Cardiac fibroblast (primary cell): ENCODE results near the gene ST6GALNAC3.

Experiments used
- DNase-seq, 2 donors: peaks; one replicate each; pipeline versions ENCODE4 v3.0.0 to v3.0.0-alpha.2; 2010; ENCODE audit warnings: low read depth in 2 of 2
- H3K4me3 ChIP-seq, 2 donors: replicated peaks in 1 of 2; 1 replicate in 1 of 2; 2 replicates in 1 of 2; pipeline ENCODE4 v1.5.1; 2011; ENCODE audit warnings: low read depth in 2 of 2, low read length in 2 of 2, mild to moderate bottlenecking in 2 of 2, moderate library complexity in 1 of 2
- CTCF ChIP-seq: IDR thresholded peaks from one replicate; pipeline ENCODE4 v1.5.1; 2011; ENCODE audit warnings: low read depth, mild to moderate bottlenecking, low read length, inconsistent platforms

The ST6GALNAC3 gene

GRCh38 chr1:76293831-76294230 is 219.3 kb downstream of the ST6GALNAC3 start:
- no peak overlapping the region for H3K4me3 ChIP-seq
- no peak for TF ChIP-seq CTCF
- DNase-seq, result no peak

- no peak for TF ChIP-seq CTCF
- no peak overlapping the region for H3K4me3 ChIP-seq
- DNase-seq, result no peak
These were observed 220.1 kb downstream of the ST6GALNAC3 start for GRCh38 chr1:76294482-76295194.

GRCh38 chr1:76298399-76298798 is 223.9 kb downstream of the ST6GALNAC3 start:
- no peak for DNase-seq
- no peak overlapping the region for H3K4me3 ChIP-seq
- TF ChIP-seq CTCF, result no peak

GRCh38 chr1:76299036-76299435 is 224.5 kb downstream of the ST6GALNAC3 start:
- TF ChIP-seq CTCF, result no peak
- H3K4me3 ChIP-seq, result no peak overlapping the region
- DNase-seq, result no peak

- no peak overlapping the region for H3K4me3 ChIP-seq
- no peak for DNase-seq
- no peak for TF ChIP-seq CTCF
These were observed 226.0 kb downstream of the ST6GALNAC3 start for GRCh38 chr1:76300556-76300955.

- no peak for TF ChIP-seq CTCF
- H3K4me3 ChIP-seq, result no peak overlapping the region
- no peak for DNase-seq
These were observed 228.3 kb downstream of the ST6GALNAC3 start for GRCh38 chr1:76302711-76303339.

GRCh38 chr1:76303340-76303717 is 228.8 kb downstream of the ST6GALNAC3 start:
- no peak overlapping the region for H3K4me3 ChIP-seq
- no peak for TF ChIP-seq CTCF
- no peak for DNase-seq
